NT2/D1 (cell line): ENCODE data around the gene ARHGAP24.
"Not testable (repeated sequence)": the region's sequence is repeated elsewhere in the genome, so short reads cannot be mapped to it uniquely, and the experiment has no call there.

ENCODE experiments used
- DNase-seq: peaks from one replicate; pipeline ENCODE4 v3.0.0-alpha.2; 2011; ENCODE audit warnings: low read depth, low spot score
- H3K27me3 ChIP-seq: 2 replicates; pipeline ENCODE4 v1.6.0; 2011; ENCODE audit warnings: mild to moderate bottlenecking; ENCODE audit not compliant: insufficient read length, insufficient read depth
- H3K36me3 ChIP-seq: 2 replicates; pipeline ENCODE4 v1.6.1; 2011; ENCODE audit warnings: mild to moderate bottlenecking, low read length, mixed read lengths; ENCODE audit not compliant: insufficient read depth, insufficient read length
- H3K4me1 ChIP-seq: 2 replicates; pipeline ENCODE4 v1.5.1; 2011; ENCODE audit not compliant: insufficient read depth, insufficient read length
- H3K4me3 ChIP-seq: 2 replicates; pipeline ENCODE4 v1.5.1; 2011; ENCODE audit warnings: low read depth; ENCODE audit not compliant: insufficient read length
- H3K9ac ChIP-seq: 2 replicates; pipeline ENCODE4 v1.6.0; 2011; ENCODE audit warnings: low read depth; ENCODE audit not compliant: insufficient read length
- H3K9me3 ChIP-seq: 2 replicates; pipeline ENCODE4 v1.5.1; 2011; ENCODE audit warnings: mild to moderate bottlenecking, low read length; ENCODE audit not compliant: insufficient read depth
- SUZ12 ChIP-seq: IDR thresholded peaks from 2 replicates; pipeline ENCODE4 v1.6.1; 2011; ENCODE audit not compliant: insufficient read length, insufficient read depth; ENCODE audit errors: extremely low read depth
- YY1 ChIP-seq: IDR thresholded peaks from 2 replicates; pipeline ENCODE4 v1.6.1; 2011; ENCODE audit not compliant: insufficient read length, insufficient read depth
- ZNF274 ChIP-seq: IDR thresholded peaks from 2 replicates; pipeline ENCODE4 v1.6.1; 2011; ENCODE audit warnings: mild to moderate bottlenecking, low read depth, low read length

Gene ARHGAP24

DNA sequence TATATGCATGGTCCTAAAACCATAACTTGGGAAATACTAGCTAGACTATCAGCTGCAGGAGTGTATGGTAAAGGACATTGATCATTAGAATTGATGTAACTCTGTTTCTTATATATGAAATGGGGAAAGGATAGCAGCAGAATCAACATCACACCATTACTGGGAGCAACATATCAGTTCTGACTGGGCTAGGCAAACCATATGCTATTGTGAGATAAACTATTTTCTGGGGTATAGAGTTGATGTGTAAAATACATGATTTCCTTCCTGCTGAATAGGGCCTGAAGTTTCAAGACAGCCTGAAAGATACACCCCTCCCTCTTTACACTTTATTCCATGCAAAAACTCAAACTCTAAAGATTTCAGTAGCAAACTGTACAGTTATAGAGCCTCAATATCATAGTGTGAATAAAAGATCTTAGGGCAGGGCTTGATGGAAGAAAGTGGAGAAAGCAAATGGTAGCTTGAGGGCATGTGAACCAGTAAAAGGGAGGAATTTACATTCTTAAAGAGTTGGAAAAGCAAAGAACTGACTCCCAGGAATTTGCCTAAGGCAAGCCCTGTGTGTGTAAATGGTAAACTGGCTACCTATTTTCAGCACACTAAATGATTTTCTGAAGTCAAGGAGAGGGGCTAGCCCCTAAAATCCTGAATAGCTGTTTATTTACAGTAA is 480.8 kb downstream of the ARHGAP24 start:
- no peak overlapping the region for H3K4me3 ChIP-seq
- TF ChIP-seq YY1 (no peak), ZNF274 (no peak), SUZ12 (no peak)
- H3K27me3 ChIP-seq: no peaks in the 10 kb centered on the region
- H3K9me3 ChIP-seq: no peaks in the 10 kb centered on the region
- H3K9ac ChIP-seq: no peak overlapping the region
- H3K36me3 ChIP-seq: no peaks in the 10 kb centered on the region
- DNase-seq: peak; percentile 33
- no peaks in the 10 kb centered on the region for H3K4me1 ChIP-seq

DNA sequence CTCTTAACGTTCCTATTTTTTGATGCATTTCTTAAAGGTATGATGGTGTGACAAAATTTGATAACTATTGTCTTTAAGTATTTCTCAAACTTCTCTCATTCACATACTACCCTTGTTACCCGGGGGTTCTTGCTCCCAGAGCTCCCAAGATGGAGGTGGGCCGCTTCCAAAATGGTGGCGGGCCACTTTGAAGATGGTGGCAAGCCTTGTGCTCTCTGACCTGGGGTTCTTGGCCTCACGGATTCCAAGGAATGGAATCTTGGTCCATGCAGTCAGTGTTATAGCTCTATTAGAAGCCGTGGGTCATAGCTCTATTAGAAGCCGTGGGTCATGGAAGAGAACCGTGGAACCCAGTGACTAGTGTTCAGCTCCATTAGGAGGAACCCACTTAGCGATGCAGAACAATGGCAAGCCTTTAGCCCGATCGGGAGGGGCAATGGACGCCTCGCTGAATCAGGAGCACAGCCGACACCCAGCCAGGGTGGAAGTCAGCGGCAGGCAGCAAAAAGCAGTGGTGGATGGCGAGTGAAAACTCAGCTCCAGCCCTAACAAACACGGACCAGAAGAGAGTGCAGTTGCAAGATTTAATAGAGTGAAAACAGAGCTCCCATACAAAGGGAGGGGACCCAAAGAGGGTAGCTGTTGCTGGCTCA is 481.5 kb downstream of the ARHGAP24 start:
- no peak for DNase-seq
- TF ChIP-seq YY1 (peak; percentile 58), ZNF274 (no peak)
- Histone ChIP-seq H3K9me3 (no peaks in the 10 kb centered on the region), H3K27me3 (no peaks in the 10 kb centered on the region), H3K9ac (no peak overlapping the region), H3K4me1 (no peaks in the 10 kb centered on the region), H3K36me3 (no peaks in the 10 kb centered on the region), H3K4me3 (no peak overlapping the region)

DNA sequence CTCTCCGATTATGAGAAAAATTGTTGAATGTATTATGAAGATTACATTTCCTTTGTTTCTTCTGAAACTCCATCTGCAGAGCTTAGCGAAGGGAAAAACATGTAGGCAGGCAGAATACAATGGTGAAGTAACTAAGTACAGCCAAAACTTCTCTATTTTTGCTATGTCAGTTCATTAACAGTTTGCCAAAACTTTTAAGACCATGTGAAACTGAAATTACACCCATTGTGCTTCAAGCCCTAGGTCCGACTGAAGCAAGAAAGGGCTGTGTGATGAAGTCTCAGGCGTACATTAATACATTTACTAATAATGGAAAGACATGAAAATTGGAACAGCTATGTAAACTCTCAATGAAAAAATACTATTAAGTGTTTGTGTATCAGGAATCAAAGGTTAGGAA is 486.9 kb downstream of the ARHGAP24 start:
- Histone ChIP-seq H3K4me1 (no peaks in the 10 kb centered on the region), H3K27me3 (no peaks in the 10 kb centered on the region), H3K9ac (no peak overlapping the region), H3K4me3 (no peak overlapping the region), H3K9me3 (no peaks in the 10 kb centered on the region; the same call in 1 of the 2 replicates), H3K36me3 (no peaks in the 10 kb centered on the region)
- TF ChIP-seq SUZ12 (no peak), ZNF274 (no peak), YY1 (no peak)
- no peak for DNase-seq

DNA sequence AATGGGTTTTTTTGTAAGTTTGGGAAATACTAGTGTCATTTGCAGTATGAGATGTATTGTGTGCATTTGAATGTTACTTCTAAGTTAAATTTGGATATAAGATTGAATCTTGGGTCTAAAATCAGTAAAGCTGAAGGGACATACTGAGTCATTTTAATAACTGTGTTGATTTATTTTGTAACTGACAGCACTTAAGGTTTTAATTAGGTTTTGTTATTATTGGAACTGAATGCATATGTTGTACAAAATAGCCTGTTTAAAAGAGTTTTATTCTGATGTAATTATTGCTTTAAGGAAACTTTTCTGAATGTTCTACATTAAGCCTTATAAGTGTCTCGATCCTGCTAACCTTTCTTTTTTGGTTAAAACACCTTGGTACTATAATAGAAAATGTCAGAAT is 488.3 kb downstream of the ARHGAP24 start:
- TF ChIP-seq YY1: no peak
- TF ChIP-seq ZNF274: no peak
- TF ChIP-seq SUZ12: no peak
- no peaks in the 10 kb centered on the region for H3K36me3 ChIP-seq

DNA sequence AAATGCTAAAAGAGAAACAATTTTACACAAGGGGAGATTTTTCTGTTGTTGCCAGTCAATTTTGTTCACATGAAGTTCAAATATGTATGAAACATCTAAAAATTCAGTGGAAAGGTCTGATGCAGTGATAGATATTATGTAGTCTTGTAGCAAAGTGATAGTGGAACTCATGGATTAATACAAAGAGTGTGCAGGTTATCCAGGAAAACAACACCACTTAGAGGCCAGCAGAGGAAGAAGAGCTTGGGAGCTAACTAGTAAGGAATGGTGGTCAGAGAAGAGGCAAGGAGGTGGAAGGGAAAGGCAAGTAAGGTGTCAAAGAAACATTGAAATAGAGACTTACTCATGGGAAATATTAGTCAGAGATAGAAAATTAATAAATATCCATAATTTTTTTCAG is 489.3 kb downstream of the ARHGAP24 start:
- Histone ChIP-seq H3K9ac (no peak overlapping the region), H3K4me3 (no peak overlapping the region), H3K27me3 (no peaks in the 10 kb centered on the region), H3K9me3 (no peaks in the 10 kb centered on the region; the same call in 1 of the 2 replicates), H3K36me3 (no peaks in the 10 kb centered on the region), H3K4me1 (no peaks in the 10 kb centered on the region)
- TF ChIP-seq ZNF274: no peak
- no peak for DNase-seq

More for the DNA sequence above, 488.3 kb downstream of the ARHGAP24 start:
- H3K27me3 ChIP-seq: no peaks in the 10 kb centered on the region
- no peak overlapping the region for H3K9ac ChIP-seq
- DNase-seq: no peak
- H3K4me3 ChIP-seq: no peak overlapping the region
- H3K4me1 ChIP-seq: no peaks in the 10 kb centered on the region
- no peaks in the 10 kb centered on the region; the same call in 1 of the 2 replicates for H3K9me3 ChIP-seq

GRCh38 chr4:85965017-85965416 is 490.1 kb downstream of the ARHGAP24 start:
- not testable (repeated sequence) for DNase-seq, H3K36me3 ChIP-seq, H3K9ac ChIP-seq, H3K27me3 ChIP-seq, H3K4me3 ChIP-seq, H3K9me3 ChIP-seq, H3K4me1 ChIP-seq

DNA sequence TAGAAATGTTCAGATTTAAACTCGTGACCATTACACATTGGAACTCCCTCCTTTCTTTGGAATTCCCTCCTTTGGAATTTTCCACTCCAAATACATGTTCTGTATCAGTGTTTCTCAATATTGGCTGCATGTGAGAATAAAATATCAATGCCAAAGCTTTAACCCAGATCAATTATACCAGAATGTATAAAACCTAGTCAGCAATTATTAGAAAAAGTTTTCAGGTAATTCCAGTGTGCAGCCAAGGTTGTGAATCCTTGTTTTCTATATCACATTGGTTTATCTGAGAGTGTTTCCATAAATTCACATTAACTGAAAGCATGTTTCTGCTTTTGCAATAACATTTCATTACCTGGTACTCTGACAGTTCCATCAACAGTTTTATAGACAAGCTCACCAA is 490.6 kb downstream of the ARHGAP24 start:
- no peak for DNase-seq
- Histone ChIP-seq H3K4me3 (no peak overlapping the region), H3K36me3 (no peaks in the 10 kb centered on the region), H3K9me3 (no peaks in the 10 kb centered on the region; the same call in 1 of the 2 replicates), H3K4me1 (no peaks in the 10 kb centered on the region), H3K27me3 (no peaks in the 10 kb centered on the region), H3K9ac (no peak overlapping the region)
- no peak for TF ChIP-seq ZNF274
- TF ChIP-seq YY1: no peak
- TF ChIP-seq SUZ12: no peak

- Histone ChIP-seq H3K27me3 (no peaks in the 10 kb centered on the region), H3K36me3 (no peaks in the 10 kb centered on the region), H3K9ac (no peak overlapping the region), H3K4me3 (no peak overlapping the region), H3K9me3 (no peaks in the 10 kb centered on the region; the same call in 1 of the 2 replicates), H3K4me1 (no peaks in the 10 kb centered on the region)
- TF ChIP-seq SUZ12 (no peak), YY1 (no peak), ZNF274 (no peak)
- no peak for DNase-seq
These were observed 491.4 kb downstream of the ARHGAP24 start for GRCh38 chr4:85966373-85966772.
